ENCODE results near the gene ACOT13.

DNA sequence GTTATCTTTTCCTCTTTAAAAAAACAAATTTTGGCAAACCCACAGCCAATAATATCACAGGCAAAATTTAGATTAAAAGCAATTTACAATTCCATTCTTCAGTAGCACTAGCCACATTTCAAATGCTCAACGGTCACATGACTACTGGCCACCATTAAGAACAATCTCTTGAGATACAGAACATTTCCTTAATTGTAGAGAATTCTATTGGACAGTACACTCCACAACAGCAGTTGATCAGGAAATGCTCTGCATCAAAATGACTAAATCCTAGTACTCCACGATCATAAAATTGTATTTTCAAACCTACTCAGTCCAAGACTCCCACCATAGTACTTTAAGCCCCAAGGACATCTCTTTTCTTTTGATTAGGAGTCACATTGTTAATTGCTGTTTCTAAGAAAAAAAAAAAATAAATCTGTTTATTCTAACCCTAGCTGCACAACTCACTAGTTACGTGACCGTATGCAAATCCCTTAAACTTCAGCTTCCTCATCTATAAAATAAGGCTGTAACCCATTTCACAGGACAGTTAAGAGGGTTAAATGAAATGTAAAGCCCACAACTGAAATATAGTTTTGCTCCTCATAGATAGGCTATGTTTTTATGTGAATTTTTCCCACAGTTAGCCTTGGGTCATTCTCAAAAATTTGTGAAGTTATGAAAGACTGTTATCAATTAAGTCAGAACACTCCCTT lies 42.3 kb downstream of the ACOT13 start:
- TF ChIP-seq, protein P1, sequence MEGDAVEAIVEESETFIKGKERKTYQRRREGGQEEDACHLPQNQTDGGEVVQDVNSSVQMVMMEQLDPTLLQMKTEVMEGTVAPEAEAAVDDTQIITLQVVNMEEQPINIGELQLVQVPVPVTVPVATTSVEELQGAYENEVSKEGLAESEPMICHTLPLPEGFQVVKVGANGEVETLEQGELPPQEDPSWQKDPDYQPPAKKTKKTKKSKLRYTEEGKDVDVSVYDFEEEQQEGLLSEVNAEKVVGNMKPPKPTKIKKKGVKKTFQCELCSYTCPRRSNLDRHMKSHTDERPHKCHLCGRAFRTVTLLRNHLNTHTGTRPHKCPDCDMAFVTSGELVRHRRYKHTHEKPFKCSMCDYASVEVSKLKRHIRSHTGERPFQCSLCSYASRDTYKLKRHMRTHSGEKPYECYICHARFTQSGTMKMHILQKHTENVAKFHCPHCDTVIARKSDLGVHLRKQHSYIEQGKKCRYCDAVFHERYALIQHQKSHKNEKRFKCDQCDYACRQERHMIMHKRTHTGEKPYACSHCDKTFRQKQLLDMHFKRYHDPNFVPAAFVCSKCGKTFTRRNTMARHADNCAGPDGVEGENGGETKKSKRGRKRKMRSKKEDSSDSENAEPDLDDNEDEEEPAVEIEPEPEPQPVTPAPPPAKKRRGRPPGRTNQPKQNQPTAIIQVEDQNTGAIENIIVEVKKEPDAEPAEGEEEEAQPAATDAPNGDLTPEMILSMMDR (IDR thresholded peaks at IDR 0.05) = no peak
- no peak for TF ChIP-seq EP300 (IDR thresholded peaks at IDR 0.05)
- no peak for TF ChIP-seq POLR2A (IDR thresholded peaks at IDR 0.05)
